BE2C (cell line): ENCODE results near the gene WDR81.

ENCODE experiments used
- DNase-seq: peaks from one replicate; pipeline ENCODE4 v3.0.0-alpha.2; 2020
- H3K27me3 ChIP-seq: fragments of 250-450 bp; sonication (Bioruptor Pico); 2 replicates; pipeline ENCODE4 v1.5.1; 2020; ENCODE audit warnings: mild to moderate bottlenecking
- H3K36me3 ChIP-seq: fragments of 250-450 bp; sonication (Bioruptor Pico); 2 replicates; pipeline ENCODE4 v1.5.1; 2020; ENCODE audit warnings: mild to moderate bottlenecking
- H3K4me1 ChIP-seq: fragments of 250-450 bp; sonication (Bioruptor Pico); 2 replicates; pipeline ENCODE4 v1.5.1; 2020
- H3K4me3 ChIP-seq: 2 replicates; pipeline ENCODE4 v1.5.1; 2011; ENCODE audit warnings: low read depth, low read length
- H3K9me3 ChIP-seq: fragments of 250-450 bp; sonication (Bioruptor Pico); 2 replicates; pipeline ENCODE4 v1.5.1; 2020
- TF ChIP-seq, protein P1 (sequence below): IDR thresholded peaks from 2 replicates; pipeline ENCODE4 v1.5.1; 2012; ENCODE audit warnings: mild to moderate bottlenecking, low read depth, low read length

Gene WDR81

DNA sequence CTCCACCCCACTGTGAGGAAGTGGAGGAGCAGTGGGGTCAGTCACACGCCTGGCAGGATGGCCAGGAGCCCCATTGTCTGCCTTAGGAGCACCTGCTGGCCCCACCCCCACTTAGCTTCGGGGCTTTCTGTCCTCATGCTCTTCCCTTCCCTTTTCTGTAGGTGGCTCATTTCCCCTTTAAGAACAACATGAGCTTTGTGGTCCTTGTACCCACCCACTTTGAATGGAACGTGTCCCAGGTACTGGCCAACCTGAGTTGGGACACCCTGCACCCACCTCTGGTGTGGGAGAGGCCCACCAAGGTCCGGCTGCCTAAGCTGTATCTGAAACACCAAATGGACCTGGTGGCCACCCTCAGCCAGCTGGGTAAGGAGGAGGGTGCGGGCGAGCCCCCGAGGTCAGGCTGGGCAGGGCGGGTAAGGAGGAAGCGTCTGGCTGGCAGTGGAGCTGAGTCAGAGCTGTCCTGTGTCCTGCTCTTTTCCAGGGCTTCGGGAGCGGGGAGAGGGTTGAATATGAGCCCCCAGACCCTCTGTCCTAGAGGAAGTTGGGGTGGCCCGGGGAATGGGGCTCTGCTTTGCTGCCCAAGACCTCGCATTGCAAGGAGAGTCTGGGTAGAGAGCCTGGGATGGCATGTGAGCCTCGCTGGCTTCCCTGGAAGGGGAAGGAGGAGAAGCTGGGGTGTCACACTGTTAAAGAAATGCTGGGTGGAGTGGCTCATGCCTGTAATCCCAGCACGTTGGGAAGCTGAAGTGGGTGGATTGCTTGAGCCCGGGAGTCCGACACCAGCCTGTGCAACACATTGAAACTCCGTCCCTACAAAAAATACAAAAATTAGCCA is 28.1 kb downstream of the WDR81 start:
- no peak for DNase-seq
- H3K27me3 ChIP-seq = no peaks in the 10 kb centered on the region
- no peak overlapping the region for H3K4me3 ChIP-seq
- TF ChIP-seq, protein P1, sequence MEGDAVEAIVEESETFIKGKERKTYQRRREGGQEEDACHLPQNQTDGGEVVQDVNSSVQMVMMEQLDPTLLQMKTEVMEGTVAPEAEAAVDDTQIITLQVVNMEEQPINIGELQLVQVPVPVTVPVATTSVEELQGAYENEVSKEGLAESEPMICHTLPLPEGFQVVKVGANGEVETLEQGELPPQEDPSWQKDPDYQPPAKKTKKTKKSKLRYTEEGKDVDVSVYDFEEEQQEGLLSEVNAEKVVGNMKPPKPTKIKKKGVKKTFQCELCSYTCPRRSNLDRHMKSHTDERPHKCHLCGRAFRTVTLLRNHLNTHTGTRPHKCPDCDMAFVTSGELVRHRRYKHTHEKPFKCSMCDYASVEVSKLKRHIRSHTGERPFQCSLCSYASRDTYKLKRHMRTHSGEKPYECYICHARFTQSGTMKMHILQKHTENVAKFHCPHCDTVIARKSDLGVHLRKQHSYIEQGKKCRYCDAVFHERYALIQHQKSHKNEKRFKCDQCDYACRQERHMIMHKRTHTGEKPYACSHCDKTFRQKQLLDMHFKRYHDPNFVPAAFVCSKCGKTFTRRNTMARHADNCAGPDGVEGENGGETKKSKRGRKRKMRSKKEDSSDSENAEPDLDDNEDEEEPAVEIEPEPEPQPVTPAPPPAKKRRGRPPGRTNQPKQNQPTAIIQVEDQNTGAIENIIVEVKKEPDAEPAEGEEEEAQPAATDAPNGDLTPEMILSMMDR = no peak
- H3K36me3 ChIP-seq = no peaks in the 10 kb centered on the region
- peaks cover 14% of the 10 kb centered on the region for H3K4me1 ChIP-seq
- H3K9me3 ChIP-seq = no peaks in the 10 kb centered on the region

DNA sequence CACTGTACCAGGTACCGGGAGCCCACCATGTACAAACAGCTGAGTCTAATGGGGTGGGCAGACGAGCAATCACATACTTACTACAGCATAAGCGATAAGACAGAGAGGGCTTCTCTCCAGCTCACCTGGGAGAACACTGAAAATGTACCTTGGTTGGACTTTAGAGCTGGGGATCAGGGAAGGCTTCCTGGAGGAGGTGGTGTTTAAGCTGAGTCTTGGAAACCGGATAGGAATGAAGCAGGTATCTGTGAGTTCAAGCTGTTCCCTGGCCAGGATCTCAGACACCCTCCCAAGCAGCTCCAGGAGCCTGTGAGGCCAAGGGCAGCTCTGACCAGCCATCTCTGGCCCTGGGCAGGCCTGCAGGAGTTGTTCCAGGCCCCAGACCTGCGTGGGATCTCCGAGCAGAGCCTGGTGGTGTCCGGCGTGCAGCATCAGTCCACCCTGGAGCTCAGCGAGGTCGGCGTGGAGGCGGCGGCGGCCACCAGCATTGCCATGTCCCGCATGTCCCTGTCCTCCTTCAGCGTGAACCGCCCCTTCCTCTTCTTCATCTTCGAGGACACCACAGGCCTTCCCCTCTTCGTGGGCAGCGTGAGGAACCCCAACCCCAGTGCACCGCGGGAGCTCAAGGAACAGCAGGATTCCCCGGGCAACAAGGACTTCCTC is 29.4 kb downstream of the WDR81 start:
- TF ChIP-seq, protein P1 = no peak
- DNase-seq = no peak
- H3K36me3 ChIP-seq = no peaks in the 10 kb centered on the region
- H3K27me3 ChIP-seq = no peaks in the 10 kb centered on the region
- H3K4me1 ChIP-seq = peaks cover 14% of the 10 kb centered on the region
- H3K4me3 ChIP-seq = no peak overlapping the region
- no peaks in the 10 kb centered on the region for H3K9me3 ChIP-seq

DNA sequence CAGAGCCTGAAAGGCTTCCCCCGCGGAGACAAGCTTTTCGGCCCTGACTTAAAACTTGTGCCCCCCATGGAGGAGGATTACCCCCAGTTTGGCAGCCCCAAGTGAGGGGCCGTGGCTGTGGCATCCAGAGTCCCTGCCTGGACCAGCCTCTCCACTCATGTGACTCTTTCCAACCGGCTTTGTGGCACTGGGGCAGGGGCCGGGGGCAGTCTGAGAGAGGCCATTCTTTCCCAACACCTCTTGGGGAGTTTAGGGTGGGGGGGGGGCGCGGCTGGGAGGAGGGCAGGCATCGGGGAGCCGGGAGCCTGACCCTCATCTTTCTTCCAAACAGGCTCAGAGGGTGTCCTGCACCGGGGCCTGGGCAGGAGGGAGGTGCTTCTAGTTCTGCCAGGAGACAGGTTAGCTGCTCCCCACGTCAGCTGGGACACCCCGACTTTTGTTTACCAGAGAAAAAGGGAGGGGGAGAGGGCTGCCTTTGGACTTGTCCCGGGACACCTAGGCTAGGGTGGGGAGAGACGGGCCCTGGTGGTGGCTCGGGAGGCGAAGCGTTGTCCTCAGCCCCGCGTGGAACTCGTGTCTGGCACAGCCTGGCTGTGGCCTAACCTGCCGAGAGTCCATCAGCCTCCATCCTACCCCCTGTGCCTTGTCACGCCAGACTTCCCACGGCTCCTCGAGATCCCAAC is 30.1 kb downstream of the WDR81 start:
- H3K27me3 ChIP-seq = no peaks in the 10 kb centered on the region
- TF ChIP-seq, protein P1 = no peak
- no peaks in the 10 kb centered on the region for H3K36me3 ChIP-seq
- peaks cover 14% of the 10 kb centered on the region for H3K4me1 ChIP-seq
- no peaks in the 10 kb centered on the region for H3K9me3 ChIP-seq
- no peak for DNase-seq
- no peak overlapping the region for H3K4me3 ChIP-seq

DNA sequence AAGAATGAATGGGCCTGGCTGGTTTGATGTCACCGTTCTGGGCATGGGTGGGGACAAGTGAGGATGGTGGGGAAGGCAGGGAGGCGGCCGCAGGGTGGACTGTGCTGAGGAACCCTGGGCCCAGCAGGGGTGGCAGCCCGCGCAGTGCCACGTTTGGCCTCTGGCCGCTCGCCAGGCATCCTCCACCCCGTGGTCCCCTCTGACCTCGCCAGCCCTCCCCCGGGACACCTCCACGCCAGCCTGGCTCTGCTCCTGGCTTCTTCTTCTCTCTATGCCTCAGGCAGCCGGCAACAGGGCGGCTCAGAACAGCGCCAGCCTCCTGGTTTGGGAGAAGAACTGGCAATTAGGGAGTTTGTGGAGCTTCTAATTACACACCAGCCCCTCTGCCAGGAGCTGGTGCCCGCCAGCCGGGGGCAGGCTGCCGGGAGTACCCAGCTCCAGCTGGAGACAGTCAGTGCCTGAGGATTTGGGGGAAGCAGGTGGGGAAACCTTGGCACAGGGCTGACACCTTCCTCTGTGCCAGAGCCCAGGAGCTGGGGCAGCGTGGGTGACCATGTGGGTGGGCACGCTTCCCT is 30.8 kb downstream of the WDR81 start:
- Histone ChIP-seq H3K4me1 (peaks cover 14% of the 10 kb centered on the region), H3K27me3 (no peaks in the 10 kb centered on the region), H3K4me3 (no peak overlapping the region; the same call in 1 of the 2 replicates), H3K36me3 (no peaks in the 10 kb centered on the region), H3K9me3 (no peaks in the 10 kb centered on the region)
- DNase-seq = peak; percentile 63
- TF ChIP-seq, protein P1 = no peak

DNA sequence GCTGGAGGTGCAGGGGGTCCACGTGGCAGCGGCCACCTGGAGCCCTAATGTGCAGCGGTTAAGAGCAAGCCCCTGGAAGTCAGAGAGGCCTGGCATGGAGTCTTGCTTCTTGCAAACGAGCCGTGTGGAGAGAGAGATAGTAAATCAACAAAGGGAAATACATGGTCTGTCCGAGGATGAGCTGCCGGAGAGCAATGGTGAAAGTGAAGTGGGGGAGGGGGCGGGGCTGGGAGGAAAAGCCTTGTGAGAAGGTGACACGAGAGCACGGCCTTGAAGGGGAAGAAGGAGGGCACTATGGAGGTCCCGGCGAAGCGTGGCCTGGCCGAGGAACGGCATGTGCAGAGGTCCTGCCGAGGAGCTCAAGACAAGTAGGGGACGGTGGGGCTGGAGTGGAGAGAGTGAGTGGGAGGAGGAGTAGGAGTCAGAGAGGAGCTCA is 31.3 kb downstream of the WDR81 start:
- Histone ChIP-seq H3K9me3 (no peaks in the 10 kb centered on the region), H3K27me3 (no peaks in the 10 kb centered on the region), H3K36me3 (no peaks in the 10 kb centered on the region), H3K4me3 (no peak overlapping the region; the same call in 1 of the 2 replicates), H3K4me1 (peaks cover 14% of the 10 kb centered on the region)
- TF ChIP-seq, protein P1 = no peak
- no peak for DNase-seq
